Measurements from ENCODE around the gene CHRNA1. TPM values are rescaled to one million over a fixed set of nuclear protein-coding genes. Genes with fewer than 3 reads are reported as not detected.

Gene CHRNA1
- 4.1 and 5.7 TPM in 2 replicates for total RNA-seq

DNA sequence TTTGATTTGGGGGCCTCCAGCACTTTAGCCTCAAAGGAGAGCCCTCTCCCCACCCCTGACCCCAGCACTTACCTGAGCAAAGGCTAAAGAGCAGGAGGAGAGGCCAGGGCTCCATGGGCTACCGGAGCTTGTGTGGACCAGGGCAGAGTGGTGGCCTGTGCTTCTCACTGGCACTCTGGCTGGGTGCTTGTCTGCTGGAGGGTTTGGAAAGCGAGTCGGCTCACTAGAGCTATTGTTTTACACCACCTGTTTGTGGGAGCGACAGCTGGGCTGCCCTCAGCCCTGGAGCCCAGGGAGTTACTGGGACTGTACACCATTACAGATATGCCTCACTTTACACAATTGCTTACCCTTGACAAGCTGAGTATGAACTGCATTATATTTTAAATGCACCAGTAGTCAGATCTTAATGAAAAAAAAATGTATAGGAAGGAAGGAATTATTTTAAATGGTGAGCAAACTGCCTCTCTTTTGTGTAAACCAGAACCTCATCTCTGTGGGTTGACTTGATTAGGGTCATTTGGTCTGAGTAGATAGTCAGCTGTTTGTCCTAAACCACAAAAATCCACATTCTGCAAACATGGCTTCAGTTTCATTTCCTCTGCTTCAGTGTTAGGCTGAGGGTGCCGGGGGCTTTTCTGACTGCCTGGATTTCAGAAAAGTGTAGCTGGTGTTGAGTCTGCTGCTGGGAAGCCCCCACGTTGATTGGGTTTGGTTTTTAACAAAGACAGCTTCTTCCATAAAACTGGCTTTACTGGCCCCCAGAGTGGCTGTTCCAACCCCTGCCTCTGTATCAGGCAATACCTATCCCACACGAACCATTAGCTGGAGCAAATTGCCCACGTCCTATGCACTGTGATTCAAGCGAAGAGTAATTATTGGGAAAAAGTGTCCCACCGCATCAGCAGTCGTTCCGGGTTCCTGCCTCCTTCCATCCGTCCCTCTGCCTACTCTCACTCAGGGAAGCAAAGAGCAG, at the start of gene CHRNA1:
TSS of gene CHRNA1 (minus strand) at position 193 of the 976 bp plus-strand sequence. CDS start at position 115, 78 bp downstream.

Other genes with a start within 250 kb of the CHRNA1 start
- gene WIPF1, start 166.7 kb downstream of the CHRNA1 start, total RNA-seq, result 16.7 and 21.2 TPM in 2 replicates
- gene CHN1, start 240.9 kb upstream of the CHRNA1 start, total RNA-seq, result 43.0 and 80.9 TPM in 2 replicates